Gastroesophageal sphincter (tissue), 4 donors: ENCODE measurements around the gene KIRREL2. TPM values are rescaled to one million over a fixed set of nuclear protein-coding genes. Genes with fewer than 3 reads are reported as not detected.
A peak's percentile ranks its signal among the peaks of the same experiment; 100 is the strongest.

ENCODE experiments used
- ATAC-seq: fragments of 150-250 bp; one replicate; pipeline ENCODE4 v1.9.1; 2016; ENCODE audit warnings: mild to moderate bottlenecking, moderate library complexity
- H3K27ac ChIP-seq, 4 donors: fragments of 200-600 bp; sonication (generic) in 3 of 4; 1 replicate in 3 of 4; 2 replicates in 1 of 4; pipeline ENCODE4 v1.5.1; 2016 to 2019
- H3K27me3 ChIP-seq: fragments of 200-600 bp; sonication (generic); one replicate; pipeline ENCODE4 v1.5.1; 2019
- H3K36me3 ChIP-seq, 2 donors: fragments of 200-600 bp; sonication (generic); one replicate each; pipeline ENCODE4 v1.5.1; 2019; ENCODE audit warnings: control low read depth in 1 of 2
- H3K4me1 ChIP-seq, 3 donors: fragments of 200-600 bp; sonication (generic); 1 replicate in 2 of 3; 2 replicates in 1 of 3; pipeline ENCODE4 v1.5.1; 2016 to 2019; ENCODE audit warnings: control low read depth in 2 of 3
- H3K4me3 ChIP-seq, 2 donors: fragments of 200-600 bp; sonication (generic); one replicate each; pipeline ENCODE4 v1.5.1; 2019; ENCODE audit warnings: mild to moderate bottlenecking in 1 of 2, moderate library complexity in 1 of 2
- H3K9me3 ChIP-seq, 3 donors: fragments of 200-600 bp; sonication (generic); one replicate each; pipeline ENCODE4 v1.5.1; 2017 to 2019; ENCODE audit warnings: control low read depth in 2 of 3
- EP300 ChIP-seq: sonication (generic); formaldehyde crosslinking; IDR thresholded peaks from one replicate; pipeline ENCODE4 v1.6.1; 2017; ENCODE audit warnings: antibody characterized with exemption, mild to moderate bottlenecking
- POLR2A ChIP-seq, 2 donors: fragments of 450-650 bp; IDR thresholded peaks; one replicate each; pipeline ENCODE4 v1.6.1; 2017; ENCODE audit warnings: antibody characterized with exemption in 2 of 2, mild to moderate bottlenecking in 2 of 2, moderate library complexity in 1 of 2
- POLR2AphosphoS5 ChIP-seq: sonication (generic); formaldehyde crosslinking; IDR thresholded peaks from one replicate; pipeline ENCODE4 v1.6.1; 2017; ENCODE audit warnings: antibody characterized with exemption
- WGBS, 2 donors: methylation state at CpG; one replicate each; pipeline ENCODE4 v1.1.5; 2018; ENCODE audit warnings: low coverage in 1 of 2; 5-methylcytosine and 5-hydroxymethylcytosine counted together
- total RNA-seq, 4 donors: library from RNA; depleted of rRNA; stranded (reverse); fragments of >200 nt; gene quantifications; one replicate each; pipeline ENCODE4 v1.1.0, GENCODE V29; 2016
- TF ChIP-seq, protein P1 (sequence below), 4 experiments: fragments of 200-600 bp in 2 of 4; fragments of 450-650 bp in 2 of 4; sonication (generic) in 1 of 4; IDR thresholded peaks; one replicate each; pipeline ENCODE4 v1.5.1; 2017 to 2019; ENCODE audit warnings: antibody characterized with exemption in 4 of 4, mild to moderate bottlenecking in 2 of 4, moderate library complexity in 2 of 4

KIRREL2 gene
- total RNA-seq, 4 donors from 2014 or later = not detected

GRCh38 chr19:35841961-35842595 lies 14.6 kb upstream of the KIRREL2 start:
- Histone ChIP-seq H3K4me3 (no peak overlapping the region), H3K27me3 (peaks cover 81% of the 10 kb centered on the region), H3K4me1 (peaks cover 0 to 23% (median 12%) of the 10 kb centered on the region in 3 donors), H3K27ac (no peak overlapping the region), H3K36me3 (no peaks in the 10 kb centered on the region), H3K9me3 (peaks cover 0 to 17% (median 3%) of the 10 kb centered on the region in 3 donors)
- TF ChIP-seq EP300 (no peak), POLR2AphosphoS5 (no peak), POLR2A (IDR thresholded peaks at IDR 0.05) (no peak)
- TF ChIP-seq, protein P1, sequence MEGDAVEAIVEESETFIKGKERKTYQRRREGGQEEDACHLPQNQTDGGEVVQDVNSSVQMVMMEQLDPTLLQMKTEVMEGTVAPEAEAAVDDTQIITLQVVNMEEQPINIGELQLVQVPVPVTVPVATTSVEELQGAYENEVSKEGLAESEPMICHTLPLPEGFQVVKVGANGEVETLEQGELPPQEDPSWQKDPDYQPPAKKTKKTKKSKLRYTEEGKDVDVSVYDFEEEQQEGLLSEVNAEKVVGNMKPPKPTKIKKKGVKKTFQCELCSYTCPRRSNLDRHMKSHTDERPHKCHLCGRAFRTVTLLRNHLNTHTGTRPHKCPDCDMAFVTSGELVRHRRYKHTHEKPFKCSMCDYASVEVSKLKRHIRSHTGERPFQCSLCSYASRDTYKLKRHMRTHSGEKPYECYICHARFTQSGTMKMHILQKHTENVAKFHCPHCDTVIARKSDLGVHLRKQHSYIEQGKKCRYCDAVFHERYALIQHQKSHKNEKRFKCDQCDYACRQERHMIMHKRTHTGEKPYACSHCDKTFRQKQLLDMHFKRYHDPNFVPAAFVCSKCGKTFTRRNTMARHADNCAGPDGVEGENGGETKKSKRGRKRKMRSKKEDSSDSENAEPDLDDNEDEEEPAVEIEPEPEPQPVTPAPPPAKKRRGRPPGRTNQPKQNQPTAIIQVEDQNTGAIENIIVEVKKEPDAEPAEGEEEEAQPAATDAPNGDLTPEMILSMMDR (IDR thresholded peaks at IDR 0.05) = no peak
- WGBS, 2 donors = 77% methylated on average over 4 of the region's 13 CpGs; no CpG with 5 or more reads in 1 of the 2 donors
- no peak for ATAC-seq

GRCh38 chr19:35842666-35843272 lies 13.9 kb upstream of the KIRREL2 start:
- TF ChIP-seq, protein P1 (IDR thresholded peaks at IDR 0.05) = no peak
- TF ChIP-seq POLR2A (IDR thresholded peaks at IDR 0.05) (no peak), POLR2AphosphoS5 (no peak), EP300 (no peak)
- Histone ChIP-seq H3K9me3 (peaks cover 0 to 17% (median 3%) of the 10 kb centered on the region in 3 donors), H3K27ac (no peak overlapping the region), H3K27me3 (peaks cover 86% of the 10 kb centered on the region), H3K4me1 (peaks cover 0 to 23% (median 12%) of the 10 kb centered on the region in 3 donors), H3K36me3 (no peaks in the 10 kb centered on the region), H3K4me3 (no peak overlapping the region)
- WGBS, 2 donors = 77% methylated on average over 4 of the region's 4 CpGs
- ATAC-seq = no peak

GRCh38 chr19:35843676-35844481 lies 12.8 kb upstream of the KIRREL2 start:
- TF ChIP-seq POLR2AphosphoS5 = no peak
- TF ChIP-seq, protein P1 (IDR thresholded peaks at IDR 0.05) = no peak
- TF ChIP-seq EP300 = no peak
- TF ChIP-seq POLR2A (IDR thresholded peaks at IDR 0.05) = no peak
- no peaks in the 10 kb centered on the region for H3K36me3 ChIP-seq
- peaks cover 0 to 23% (median 12%) of the 10 kb centered on the region in 3 donors for H3K4me1 ChIP-seq
- H3K4me3 ChIP-seq = no peak overlapping the region
- H3K27me3 ChIP-seq = peaks cover 87% of the 10 kb centered on the region
- ATAC-seq = no peak
- no peak overlapping the region for H3K27ac ChIP-seq
- WGBS, 2 donors = 0% methylated on average over 2 of the region's 42 CpGs; no CpG with 5 or more reads in 1 of the 2 donors
- H3K9me3 ChIP-seq = peaks cover 0 to 7% (median 2%) of the 10 kb centered on the region in 3 donors

- Histone ChIP-seq H3K9me3 (no peaks in the 10 kb centered on the region), H3K36me3 (no peaks in the 10 kb centered on the region), H3K4me3 (peak overlapping the region in 1 of 2 donors; percentile 36), H3K4me1 (peaks cover 0 to 23% (median 12%) of the 10 kb centered on the region in 3 donors), H3K27ac (no peak overlapping the region), H3K27me3 (peaks cover 87% of the 10 kb centered on the region)
- ATAC-seq = no peak
- no peak for TF ChIP-seq POLR2A (IDR thresholded peaks at IDR 0.05)
- no peak for TF ChIP-seq POLR2AphosphoS5
- TF ChIP-seq, protein P1 (IDR thresholded peaks at IDR 0.05) = no peak
- TF ChIP-seq EP300 = no peak
- 21 to 58% methylated on average over 6 to 16 of the region's 16 CpGs for WGBS, 2 donors
Measured at GRCh38 chr19:35844482-35845214, 12.1 kb upstream of the KIRREL2 start.
